IMR-90 (cell line): ENCODE data around the gene C1QTNF5. TPM values are rescaled to one million over a fixed set of nuclear protein-coding genes. Genes with fewer than 3 reads are reported as not detected.

Source experiments
- ATAC-seq: fragments of 200-7000 bp; cut with Tn5 transposase; 2 replicates; pipeline ENCODE4 v1.9.1; 2020; ENCODE audit warnings: low read depth, mild to moderate bottlenecking, moderate library complexity
- BruUV-seq: library from RNA; stranded (reverse); fragments of 400-500 nt; replicated peaks from 2 replicates; lab custom pipeline; 2021; lab: Mats Ljungman, UMichigan
- CTCF ChIA-PET: fragments of 300-600 bp; formaldehyde crosslinking; extraction: SDS; loops from one replicate; lab custom pipeline; 2021; ENCODE audit warnings: antibody characterized with exemption; lab: Yijun Ruan, JAX
- POLR2A ChIA-PET: fragments of 300-600 bp; sonication (Branson Sonifier 250); formaldehyde crosslinking; loops from one replicate; lab custom pipeline; 2022; ENCODE audit warnings: antibody characterized with exemption; ENCODE audit not compliant: unreplicated experiment; lab: Charles Lee
- DNase-seq: peaks from one replicate; pipeline ENCODE4 v3.0.0; 2013
- H2AFZ ChIP-seq: replicated peaks from 2 replicates; pipeline ENCODE3; 2013; ENCODE audit warnings: low read length, mild to moderate bottlenecking; ENCODE audit not compliant: poor library complexity
- H2AK5ac ChIP-seq: 2 replicates; pipeline ENCODE4 v1.6.1; 2013; ENCODE audit warnings: low read depth, low read length, inconsistent platforms
- H2AK9ac ChIP-seq: replicated peaks from 2 replicates; pipeline ENCODE3; 2013; ENCODE audit warnings: mild to moderate bottlenecking, low read depth, low read length, moderate library complexity; ENCODE audit not compliant: poor library complexity
- H2BK120ac ChIP-seq: 2 replicates; pipeline ENCODE4 v1.6.1; 2013; ENCODE audit warnings: low read depth, low read length, inconsistent platforms
- H2BK15ac ChIP-seq: 3 replicates; pipeline ENCODE4 v1.6.1; 2013; ENCODE audit warnings: low read depth, low read length, inconsistent platforms
- H2BK20ac ChIP-seq: 2 replicates; pipeline ENCODE4 v1.6.1; 2013; ENCODE audit warnings: low read depth, mild to moderate bottlenecking, inconsistent platforms, low read length, moderate library complexity
- H2BK5ac ChIP-seq: 2 replicates; pipeline ENCODE4 v1.6.1; 2013; ENCODE audit warnings: mild to moderate bottlenecking, low read depth, low read length, inconsistent platforms; ENCODE audit not compliant: poor library complexity, severe bottlenecking
- H3K14ac ChIP-seq: replicated peaks from 2 replicates; pipeline ENCODE4 v1.6.1; 2013; ENCODE audit warnings: low read depth, low read length, inconsistent platforms
- H3K18ac ChIP-seq: 2 replicates; pipeline ENCODE4 v1.6.1; 2013; ENCODE audit warnings: low read depth, low read length, control low read depth
- H3K23ac ChIP-seq: 2 replicates; pipeline ENCODE4 v1.6.1; 2013; ENCODE audit warnings: low read depth, low read length, inconsistent platforms
- H3K27ac ChIP-seq: 2 replicates; pipeline ENCODE4 v1.5.1; 2013; ENCODE audit warnings: mild to moderate bottlenecking, control low read depth, low read length; ENCODE audit not compliant: insufficient read depth
- H3K27me3 ChIP-seq: 2 replicates; pipeline ENCODE4 v1.6.1; 2013; ENCODE audit warnings: low read length; ENCODE audit not compliant: control insufficient read depth, insufficient read depth
- H3K36me3 ChIP-seq: 2 replicates; pipeline ENCODE4 v1.6.1; 2013; ENCODE audit warnings: low read length, mixed read lengths; ENCODE audit not compliant: control insufficient read depth, insufficient read depth
- H3K4ac ChIP-seq: 2 replicates; pipeline ENCODE4 v1.6.1; 2013; ENCODE audit warnings: low read depth, low read length, inconsistent platforms
- H3K4me1 ChIP-seq: 2 replicates; pipeline ENCODE4 v1.6.1; 2013; ENCODE audit warnings: low read length, mixed read lengths; ENCODE audit not compliant: control insufficient read depth, insufficient read depth
- H3K4me2 ChIP-seq: 2 replicates; pipeline ENCODE4 v1.6.1; 2013; ENCODE audit warnings: low read depth, mild to moderate bottlenecking, control low read depth, low read length, moderate library complexity
- H3K4me3 ChIP-seq: 2 replicates; pipeline ENCODE4 v1.5.1; 2013; ENCODE audit warnings: low read depth, mild to moderate bottlenecking, control low read depth, low read length, moderate library complexity; ENCODE audit not compliant: insufficient read depth
- H3K56ac ChIP-seq: 2 replicates; pipeline ENCODE4 v1.6.1; 2013; ENCODE audit warnings: low read length, inconsistent platforms; ENCODE audit not compliant: insufficient read depth; ENCODE audit errors: extremely low read depth
- H3K79me1 ChIP-seq, 2 experiments: 2 replicates each; pipeline ENCODE4 v1.6.1; 2013; ENCODE audit warnings: low read length in 2 of 2, inconsistent platforms in 1 of 2, low read depth in 1 of 2
- H3K9ac ChIP-seq: 2 replicates; pipeline ENCODE4 v1.6.1; 2013; ENCODE audit warnings: low read depth, low read length, control low read depth
- H3K9me1 ChIP-seq: 2 replicates; pipeline ENCODE4 v1.6.1; 2013; ENCODE audit warnings: low read length, inconsistent platforms; ENCODE audit not compliant: insufficient read depth
- H3K9me3 ChIP-seq: 2 replicates; pipeline ENCODE4 v1.6.1; 2013; ENCODE audit warnings: low read length; ENCODE audit not compliant: control insufficient read depth, insufficient read depth
- H4K20me1 ChIP-seq: 2 replicates; pipeline ENCODE4 v1.6.1; 2013; ENCODE audit warnings: low read length, inconsistent platforms; ENCODE audit not compliant: insufficient read depth
- H4K5ac ChIP-seq: 2 replicates; pipeline ENCODE4 v1.6.1; 2013; ENCODE audit warnings: mild to moderate bottlenecking, low read depth, low read length, control low read depth
- H4K8ac ChIP-seq, 2 experiments: 2 replicates each; pipeline ENCODE4 v1.6.1; 2013; ENCODE audit warnings: low read depth in 2 of 2, low read length in 2 of 2, control low read depth in 1 of 2, inconsistent platforms in 1 of 2
- H4K91ac ChIP-seq: 2 replicates; pipeline ENCODE4 v1.6.1; 2013; ENCODE audit warnings: low read depth, low read length, inconsistent platforms; ENCODE audit not compliant: insufficient read depth
- BHLHE40 ChIP-seq: fragments of 150-350 bp; IDR thresholded peaks from 2 replicates; pipeline ENCODE4 v1.6.1; 2016; ENCODE audit warnings: mild to moderate bottlenecking, low read depth, low read length
- CTCF ChIP-seq: conservative IDR thresholded peaks from 2 replicates; pipeline ENCODE4 v1.5.1; 2012; ENCODE audit warnings: mild to moderate bottlenecking, low read depth, low read length, improper control_type of control experiment
- MAFK ChIP-seq: IDR thresholded peaks from 2 replicates; pipeline ENCODE4 v1.6.1; 2012; ENCODE audit warnings: low read depth, low read length, improper control_type of control experiment
- MAZ ChIP-seq: IDR thresholded peaks from 2 replicates; pipeline ENCODE4 v1.6.1; 2012; ENCODE audit warnings: low read depth, mild to moderate bottlenecking, low read length, improper control_type of control experiment, moderate library complexity, borderline replicate concordance
- NFE2L2 ChIP-seq: fragments of 150-350 bp; IDR thresholded peaks from 2 replicates; pipeline ENCODE4 v1.6.1; 2016; ENCODE audit warnings: low read depth, mild to moderate bottlenecking, low read length
- RAD21 ChIP-seq: IDR thresholded peaks from 2 replicates; pipeline ENCODE4 v1.6.1; 2012; ENCODE audit warnings: low read length, improper control_type of control experiment
- SMC3 ChIP-seq: fragments of 150-350 bp; IDR thresholded peaks from 2 replicates; pipeline ENCODE4 v1.6.1; 2016; ENCODE audit warnings: low read depth, mild to moderate bottlenecking, antibody characterized with exemption, low read length, moderate library complexity
- WGBS, 2 experiments: methylation state at CpG; one replicate each; pipeline versions ENCODE4 v1.1.5 to v1.1.7; 2013; ENCODE audit warnings: missing lambda C conversion rate in 2 of 2; ENCODE audit not compliant: insufficient read length in 1 of 2; ENCODE audit errors: extremely low coverage in 2 of 2; 5-methylcytosine and 5-hydroxymethylcytosine counted together
- dilution Hi-C: fragments of 300-500 bp; cut with HindIII; formaldehyde crosslinking; loops from one replicate; pipeline ENCODE4 v1.14.3; 2018; ENCODE audit warnings: low sequenced_read_pairs; ENCODE audit not compliant: unreplicated experiment
- in situ Hi-C: fragments of 300-500 bp; cut with MboI; formaldehyde crosslinking; loops from 3 replicates; pipeline ENCODE4 v1.14.3; 2019; ENCODE audit warnings: low sequenced_read_pairs, inconsistent platforms, mixed read lengths
- intact Hi-C: fragments of 100-400 bp; cut with micrococcal nuclease; formaldehyde crosslinking; loops from 2 replicates; pipeline ENCODE4 v1.10.0; 2022
- polyA plus RNA-seq, 3 experiments: library from polyadenylated mRNA; depleted of rRNA; stranded (reverse); fragments of >200 nt; gene quantifications; 2 replicates each; pipeline ENCODE4 v1.2.3, GENCODE V29; 2012; ENCODE audit warnings: low replicate concordance in 1 of 3
- total RNA-seq: library from RNA; depleted of rRNA; stranded (reverse); fragments of >200 nt; gene quantifications from 2 replicates; pipeline ENCODE4 v1.2.3, GENCODE V29; 2012

The C1QTNF5 gene
- total and polyA plus RNA-seq, 2 of the 4 experiments (the other 2 are of a cell fraction), result 2.0 to 5.4 TPM

- no peak for TF ChIP-seq MAZ
- TF ChIP-seq NFE2L2, result no peak
Observed at GRCh38 chr11:119338965-119339588, 1.6 kb downstream of the C1QTNF5 start (continued).

- H3K9ac ChIP-seq, result peak overlapping the region; percentile 54
- no peak overlapping the region for H3K18ac ChIP-seq
- in situ Hi-C loops, result no loop called here
- H3K14ac ChIP-seq, result peak overlapping the region; percentile 74
- peak overlapping the region; percentile 62; the same call in 1 of the 2 replicates for H2AK5ac ChIP-seq
- peak; percentile 57 for ATAC-seq
- H2BK5ac ChIP-seq, result peak overlapping the region; percentile 93
- H3K4me3 ChIP-seq, result peak overlapping the region; percentile 2; the same call in 1 of the 2 replicates
- peak overlapping the region; percentile 96 for H3K27ac ChIP-seq
- CTCF ChIA-PET, result interaction anchor here (0.7 to 2.0 kb wide), 22 partner anchors 13 to 271 kb away, joined by 3 to 20 read pairs (median 4); partner anchors contain the start of genes DPAGT1, MCAM and VPS11
- H3K9me3 ChIP-seq, result no peaks in the 10 kb centered on the region
- H3K4me1 ChIP-seq, result peaks cover 26% of the 10 kb centered on the region
- peaks cover 10% of the 10 kb centered on the region for H3K9me1 ChIP-seq
- H4K20me1 ChIP-seq, result peaks cover 5% of the 10 kb centered on the region; the same call in 1 of the 2 replicates
- H2AFZ ChIP-seq, result peak overlapping the region; percentile 92
- peak overlapping the region; percentile 47; the same call in 2 of the 3 replicates for H2BK15ac ChIP-seq
- BruUV-seq, result no TSS peak
- TF ChIP-seq SMC3 (peak; percentile 62), BHLHE40 (no peak), NFE2L2 (no peak), MAZ (peak; percentile 87; the same call in 1 of the 2 replicates), RAD21 (peak; percentile 82), CTCF (peak; percentile 95), MAFK (no peak)
- no peak overlapping the region for H4K5ac ChIP-seq
- peak overlapping the region; percentile 62 for H3K56ac ChIP-seq
- H4K8ac ChIP-seq, result peak overlapping the region in 1 of 2 experiments; percentile 95; a peak in 2 of 4 replicates
- peak overlapping the region; percentile 84 for H3K4ac ChIP-seq
- peak overlapping the region; percentile 56 for H3K4me2 ChIP-seq
- dilution Hi-C loops, result no loop called here
- H3K27me3 ChIP-seq, result no peaks in the 10 kb centered on the region
- 0% methylated on average over 3 of the region's 17 CpGs; no CpG with 5 or more reads in 1 of the 2 experiments for WGBS, 2 experiments
- peak overlapping the region; percentile 93 for H3K23ac ChIP-seq
- H2BK120ac ChIP-seq, result peak overlapping the region; percentile 81
- H2AK9ac ChIP-seq, result peak overlapping the region; percentile 84
- peak overlapping the region; percentile 95 for H4K91ac ChIP-seq
- peak overlapping the region; percentile 36; the same call in 1 of the 2 replicates for H2BK20ac ChIP-seq
- POLR2A ChIA-PET, result interaction anchor here (0.6 to 1.9 kb wide), 8 partner anchors 14 to 875 kb away, joined by 3 to 8 read pairs (median 5); partner anchors contain the start of genes CBL, DPAGT1 and MCAM
- DNase-seq, result no peak
- peaks cover 2% of the 10 kb centered on the region; the same call in 1 of the 2 replicates for H3K36me3 ChIP-seq
- peaks cover 17 to 42% of the 10 kb centered on the region in 2 experiments; a peak in 3 of 4 replicates for H3K79me1 ChIP-seq
- intact Hi-C loops, result loop anchor here (1.0 to 5.0 kb wide), 8 partner anchors 18 to 243 kb away; partner anchors contain the start of genes ABCG4 and CBL
Observed at GRCh38 chr11:119338318-119338890, 2.3 kb downstream of the C1QTNF5 start.
